ENCODE measurements around the gene EIF4G3. TPM values are rescaled to one million over a fixed set of nuclear protein-coding genes. Genes with fewer than 3 reads are reported as not detected.

Gene EIF4G3
- total RNA-seq, 1 donor from 2014 or later: 66.8 TPM

- no peak overlapping the region for H3K27ac Mint-ChIP-seq
- no peak for DNase-seq
- H3K4me1 Mint-ChIP-seq: peaks cover 7% of the 10 kb centered on the region
- H3K9me3 Mint-ChIP-seq: no peaks in the 10 kb centered on the region
- intact Hi-C loops (cut with micrococcal nuclease): no loop called here
- H3K27me3 Mint-ChIP-seq: no peaks in the 10 kb centered on the region
- H3K36me3 Mint-ChIP-seq (ENCODE audit: low read depth): no peaks in the 10 kb centered on the region
- H3K4me3 Mint-ChIP-seq: no peak overlapping the region
These were observed 198.3 kb downstream of the EIF4G3 start for GRCh38 chr1:20978413-20978812.

GRCh38 chr1:20975668-20976067, 201.0 kb downstream of the EIF4G3 start:
- no peak overlapping the region for H3K4me3 Mint-ChIP-seq
- DNase-seq: no peak
- H3K9me3 Mint-ChIP-seq: no peaks in the 10 kb centered on the region
- H3K4me1 Mint-ChIP-seq: peaks cover 3% of the 10 kb centered on the region
- H3K27ac Mint-ChIP-seq: no peak overlapping the region
- peaks cover 10% of the 10 kb centered on the region for H3K36me3 Mint-ChIP-seq (ENCODE audit: low read depth)
- intact Hi-C loops (cut with micrococcal nuclease): no loop called here
- H3K27me3 Mint-ChIP-seq: no peaks in the 10 kb centered on the region

GRCh38 chr1:20974951-20975350, 201.7 kb downstream of the EIF4G3 start:
- Mint-ChIP-seq H3K4me3 (no peak overlapping the region), H3K36me3 (ENCODE audit: low read depth) (peaks cover 10% of the 10 kb centered on the region), H3K9me3 (no peaks in the 10 kb centered on the region), H3K27me3 (no peaks in the 10 kb centered on the region), H3K27ac (no peak overlapping the region), H3K4me1 (peaks cover 3% of the 10 kb centered on the region)
- intact Hi-C loops (cut with micrococcal nuclease): no loop called here
- no peak for DNase-seq

DNA sequence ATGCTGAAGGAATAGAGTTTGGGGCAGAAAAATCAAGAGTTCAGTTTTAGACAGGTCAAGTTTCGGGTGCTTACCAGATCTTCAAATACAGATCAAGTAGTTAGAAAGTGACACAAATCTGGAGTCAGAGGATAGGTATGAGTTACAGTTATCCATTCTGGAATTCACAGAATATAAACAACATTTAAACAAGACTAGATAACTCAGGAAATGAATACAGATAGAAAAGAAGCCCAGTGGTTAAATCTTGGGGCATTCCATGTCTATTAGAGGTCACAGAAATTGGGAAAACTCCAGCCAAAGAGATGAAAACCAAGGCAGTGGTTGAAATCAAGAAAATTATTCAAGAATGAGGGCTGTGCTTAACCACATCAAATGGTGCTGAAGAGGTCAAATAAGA, 202.6 kb downstream of the EIF4G3 start:
- Mint-ChIP-seq H3K4me3 (no peak overlapping the region), H3K9me3 (no peaks in the 10 kb centered on the region), H3K27ac (no peak overlapping the region), H3K36me3 (ENCODE audit: low read depth) (peaks cover 12% of the 10 kb centered on the region), H3K4me1 (peaks cover 3% of the 10 kb centered on the region), H3K27me3 (no peaks in the 10 kb centered on the region)
- DNase-seq: no peak
- intact Hi-C loops (cut with micrococcal nuclease): no loop called here

DNA sequence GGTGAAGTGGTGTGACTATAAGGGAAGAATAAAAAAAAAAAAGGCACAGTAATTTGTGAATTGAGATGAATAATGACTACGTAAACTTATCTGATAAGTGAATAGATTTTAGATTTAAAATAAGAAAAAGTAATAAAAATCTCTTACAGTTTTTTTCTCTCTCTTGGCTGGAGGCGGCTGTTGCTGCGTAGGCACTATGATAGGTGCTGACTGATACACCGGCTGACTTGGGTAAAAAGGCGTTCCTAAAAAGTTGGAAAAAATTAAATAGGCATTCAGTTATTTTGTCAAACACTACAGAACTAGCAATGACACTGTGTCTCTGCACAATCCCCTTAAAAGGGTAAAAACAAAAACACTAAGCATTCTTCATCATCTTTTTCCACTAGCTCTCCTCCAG, 203.8 kb downstream of the EIF4G3 start:
- no peak for DNase-seq
- intact Hi-C loops (cut with micrococcal nuclease): no loop called here
- no peaks in the 10 kb centered on the region for H3K9me3 Mint-ChIP-seq
- H3K36me3 Mint-ChIP-seq (ENCODE audit: low read depth): peaks cover 15% of the 10 kb centered on the region
- no peak overlapping the region for H3K4me3 Mint-ChIP-seq
- H3K27ac Mint-ChIP-seq: no peak overlapping the region
- H3K4me1 Mint-ChIP-seq: peaks cover 3% of the 10 kb centered on the region
- no peaks in the 10 kb centered on the region for H3K27me3 Mint-ChIP-seq

- peaks cover 12% of the 10 kb centered on the region for H3K36me3 Mint-ChIP-seq (ENCODE audit: low read depth)
- H3K27me3 Mint-ChIP-seq: no peaks in the 10 kb centered on the region
- no peak overlapping the region for H3K4me3 Mint-ChIP-seq
- intact Hi-C loops (cut with micrococcal nuclease): no loop called here
- no peak overlapping the region for H3K27ac Mint-ChIP-seq
- no peaks in the 10 kb centered on the region for H3K9me3 Mint-ChIP-seq
- no peak for DNase-seq
- H3K4me1 Mint-ChIP-seq: peaks cover 11% of the 10 kb centered on the region
These were observed 211.9 kb downstream of the EIF4G3 start for GRCh38 chr1:20964540-20965484.

DNA sequence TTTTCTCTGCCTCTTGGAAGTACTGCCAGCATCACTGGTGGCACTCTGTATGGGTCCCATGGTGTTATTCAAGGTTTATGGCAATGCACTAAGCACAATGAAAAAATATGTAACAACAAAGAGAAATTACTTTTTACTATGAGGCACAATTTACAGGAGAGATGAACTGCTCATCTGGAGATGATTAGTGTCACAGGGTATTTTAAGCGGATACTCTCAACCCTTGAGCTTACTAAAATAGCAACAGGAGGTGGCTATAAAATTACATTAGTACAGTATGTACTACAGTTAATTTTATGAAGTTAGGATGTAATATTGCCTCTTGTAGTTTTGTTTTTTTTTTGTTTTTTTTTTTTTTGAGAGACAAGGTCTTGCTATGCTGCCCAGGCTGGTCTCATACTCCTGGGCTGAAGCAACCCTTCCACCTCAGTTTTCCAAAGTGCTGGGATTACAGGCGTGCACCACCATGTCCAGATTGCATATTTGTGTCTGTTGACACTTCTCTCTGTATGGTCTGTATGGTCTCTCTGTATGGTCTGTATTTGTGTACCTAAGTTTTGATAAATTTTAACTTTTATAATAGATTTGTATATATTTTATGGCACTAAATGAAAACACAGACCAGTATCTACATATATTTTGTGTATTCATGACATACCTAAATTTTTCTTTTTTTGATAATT, 214.0 kb downstream of the EIF4G3 start:
- Mint-ChIP-seq H3K9me3 (no peaks in the 10 kb centered on the region), H3K27ac (no peak overlapping the region), H3K27me3 (no peaks in the 10 kb centered on the region), H3K4me3 (no peak overlapping the region), H3K36me3 (ENCODE audit: low read depth) (peaks cover 11% of the 10 kb centered on the region), H3K4me1 (peaks cover 14% of the 10 kb centered on the region)
- DNase-seq: no peak
- intact Hi-C loops (cut with micrococcal nuclease): no loop called here

- peaks cover 13% of the 10 kb centered on the region for H3K36me3 Mint-ChIP-seq (ENCODE audit: low read depth)
- H3K9me3 Mint-ChIP-seq: no peaks in the 10 kb centered on the region
- intact Hi-C loops (cut with micrococcal nuclease): no loop called here
- DNase-seq: no peak
- H3K27me3 Mint-ChIP-seq: no peaks in the 10 kb centered on the region
- peaks cover 9% of the 10 kb centered on the region for H3K4me1 Mint-ChIP-seq
- no peak overlapping the region for H3K4me3 Mint-ChIP-seq
- no peak overlapping the region for H3K27ac Mint-ChIP-seq
These were observed 218.3 kb downstream of the EIF4G3 start for GRCh38 chr1:20958430-20958829.

DNA sequence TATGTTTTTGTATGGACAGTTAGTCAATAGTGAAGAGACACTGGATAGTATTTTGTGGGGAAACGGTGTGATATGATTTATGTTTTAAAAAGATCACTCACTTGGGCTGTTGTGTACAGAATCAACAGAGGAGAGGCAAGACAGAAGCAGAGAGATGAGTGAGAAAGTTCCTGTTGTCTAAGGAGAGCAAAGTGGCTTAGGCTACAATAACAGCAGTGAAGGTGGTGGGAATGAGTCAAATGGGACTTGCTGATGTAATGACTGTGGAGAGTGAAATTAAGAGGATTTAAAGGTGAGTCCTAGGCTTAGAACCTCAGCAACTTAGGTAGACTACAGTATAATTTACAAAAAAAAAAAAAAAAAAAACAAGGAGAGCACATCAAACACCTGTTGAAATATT, 220.4 kb downstream of the EIF4G3 start:
- peaks cover 13% of the 10 kb centered on the region for H3K36me3 Mint-ChIP-seq (ENCODE audit: low read depth)
- H3K9me3 Mint-ChIP-seq: no peaks in the 10 kb centered on the region
- H3K4me3 Mint-ChIP-seq: no peak overlapping the region
- no peak overlapping the region for H3K27ac Mint-ChIP-seq
- intact Hi-C loops (cut with micrococcal nuclease): no loop called here
- H3K27me3 Mint-ChIP-seq: no peaks in the 10 kb centered on the region
- no peak for DNase-seq
- H3K4me1 Mint-ChIP-seq: peaks cover 9% of the 10 kb centered on the region

- no peaks in the 10 kb centered on the region for H3K9me3 Mint-ChIP-seq
- no peak overlapping the region for H3K4me3 Mint-ChIP-seq
- DNase-seq: no peak
- H3K27me3 Mint-ChIP-seq: no peaks in the 10 kb centered on the region
- H3K4me1 Mint-ChIP-seq: no peaks in the 10 kb centered on the region
- peaks cover 6% of the 10 kb centered on the region for H3K36me3 Mint-ChIP-seq (ENCODE audit: low read depth)
- intact Hi-C loops (cut with micrococcal nuclease): no loop called here
- no peak overlapping the region for H3K27ac Mint-ChIP-seq
These were observed 226.0 kb downstream of the EIF4G3 start for GRCh38 chr1:20950679-20951078.

DNA sequence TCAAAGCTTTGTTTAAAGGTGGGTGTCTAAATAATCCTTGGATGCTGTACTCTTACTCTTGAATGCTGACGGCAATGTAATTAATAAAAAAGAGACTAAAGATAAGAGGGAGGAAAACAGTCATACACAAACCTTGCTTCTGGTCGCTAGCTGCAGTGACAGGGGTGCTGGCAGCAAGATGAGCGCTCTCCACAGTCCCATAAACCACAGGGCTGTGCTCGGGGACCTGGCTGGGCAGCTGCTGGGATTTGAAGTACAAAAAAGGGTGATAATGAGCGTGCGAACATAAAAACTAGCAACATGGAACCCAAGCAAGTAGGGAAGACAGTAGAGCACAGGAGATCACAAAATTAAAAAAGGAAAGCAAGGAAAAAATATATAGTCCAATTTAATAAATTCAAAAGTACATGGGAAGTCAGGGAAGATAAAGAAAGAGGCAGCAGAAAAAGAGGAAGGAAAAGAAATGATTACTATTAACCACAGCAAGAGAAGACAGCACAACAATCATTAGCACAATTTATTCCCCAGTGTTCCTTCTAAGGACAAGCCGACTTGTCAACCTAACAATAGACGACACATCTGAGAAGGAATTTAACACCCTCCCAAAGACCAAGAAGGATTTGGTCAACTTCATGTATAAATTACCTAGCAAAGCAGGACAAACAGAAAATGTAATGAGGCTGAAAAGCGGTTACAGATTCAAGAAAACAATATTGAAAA, 226.7 kb downstream of the EIF4G3 start:
- no peaks in the 10 kb centered on the region for H3K9me3 Mint-ChIP-seq
- DNase-seq: no peak
- intact Hi-C loops (cut with micrococcal nuclease): no loop called here

GRCh38 chr1:20948101-20948500, 228.6 kb downstream of the EIF4G3 start:
- Mint-ChIP-seq H3K27me3 (no peaks in the 10 kb centered on the region), H3K4me3 (no peak overlapping the region), H3K27ac (no peak overlapping the region), H3K36me3 (ENCODE audit: low read depth) (no peaks in the 10 kb centered on the region), H3K9me3 (no peaks in the 10 kb centered on the region), H3K4me1 (no peaks in the 10 kb centered on the region)
- no peak for DNase-seq
- intact Hi-C loops (cut with micrococcal nuclease): no loop called here

More for the DNA sequence above, 226.7 kb downstream of the EIF4G3 start:
- H3K27me3 Mint-ChIP-seq: no peaks in the 10 kb centered on the region
- peaks cover 6% of the 10 kb centered on the region for H3K36me3 Mint-ChIP-seq (ENCODE audit: low read depth)
- H3K27ac Mint-ChIP-seq: no peak overlapping the region
- H3K4me3 Mint-ChIP-seq: no peak overlapping the region
- no peaks in the 10 kb centered on the region for H3K4me1 Mint-ChIP-seq

GRCh38 chr1:20947409-20947808, 229.3 kb downstream of the EIF4G3 start:
- DNase-seq: no peak
- Mint-ChIP-seq H3K27ac (no peak overlapping the region), H3K27me3 (no peaks in the 10 kb centered on the region), H3K36me3 (ENCODE audit: low read depth) (no peaks in the 10 kb centered on the region), H3K4me3 (no peak overlapping the region), H3K9me3 (no peaks in the 10 kb centered on the region), H3K4me1 (no peaks in the 10 kb centered on the region)
- intact Hi-C loops (cut with micrococcal nuclease): no loop called here

GRCh38 chr1:20936621-20937020, 240.1 kb downstream of the EIF4G3 start:
- no peak overlapping the region for H3K27ac Mint-ChIP-seq
- peaks cover 19% of the 10 kb centered on the region for H3K36me3 Mint-ChIP-seq (ENCODE audit: low read depth)
- H3K4me3 Mint-ChIP-seq: no peak overlapping the region
- H3K9me3 Mint-ChIP-seq: no peaks in the 10 kb centered on the region
- no peaks in the 10 kb centered on the region for H3K27me3 Mint-ChIP-seq
- peaks cover 21% of the 10 kb centered on the region for H3K4me1 Mint-ChIP-seq
- intact Hi-C loops (cut with micrococcal nuclease): loop anchor here (10.0 kb wide), 1 partner anchor 408 kb away; no protein-coding TSS in a partner anchor
- no peak for DNase-seq

Data from activated CD4-positive, alpha-beta T cell treated with anti-CD3 and anti-CD28 coated beads, Interleukin-2, amount 10 ng/mL, durations not matched to agents 24 days and 14 days (primary cell).